ENCODE measurements around the gene IGFBPL1. TPM values are rescaled to one million over a fixed set of nuclear protein-coding genes. Genes with fewer than 3 reads are reported as not detected.

IGFBPL1 gene
- polyA plus RNA-seq, 1 experiment: 0.07 TPM

- no peak for TF ChIP-seq CTCF (IDR thresholded peaks at IDR 0.05; ENCODE audit: low read depth, low read length)
- POLR2A ChIA-PET: no interaction called here
- CTCF ChIA-PET: interaction anchor here (3.4 kb wide), 1 partner anchor 17 kb away, joined by 15 read pairs; no protein-coding TSS in a partner anchor
- no peak overlapping the region for H3K27ac ChIP-seq (ENCODE audit: low read depth, low read length)
- H3K9me3 ChIP-seq (ENCODE audit: control insufficient read depth, insufficient read depth, low read length): no peaks in the 10 kb centered on the region
- no peak for DNase-seq (ENCODE audit: low read depth, low spot score)
- no peak overlapping the region for H3K4me3 ChIP-seq (ENCODE audit: low read depth, low read length)
- H3K27me3 ChIP-seq (ENCODE audit: control insufficient read depth, insufficient read depth, low read length): peaks cover 64% of the 10 kb centered on the region
Measured at GRCh38 chr9:38415856-38416255, 8.4 kb downstream of the IGFBPL1 start.

GRCh38 chr9:38414040-38414723 lies 10.1 kb downstream of the IGFBPL1 start:
- H3K27me3 ChIP-seq (ENCODE audit: control insufficient read depth, insufficient read depth, low read length): peaks cover 59% of the 10 kb centered on the region
- H3K9me3 ChIP-seq (ENCODE audit: control insufficient read depth, insufficient read depth, low read length): no peaks in the 10 kb centered on the region
- no peak for DNase-seq (ENCODE audit: low read depth, low spot score)
- TF ChIP-seq CTCF (IDR thresholded peaks at IDR 0.05; ENCODE audit: low read depth, low read length): no peak
- POLR2A ChIA-PET: interaction anchor here (0.5 kb wide), 2 partner anchors 822 to 1131 kb away, joined by 3 read pairs; partner anchors contain the start of gene TOMM5
- CTCF ChIA-PET: interaction anchor here (0.6 to 0.7 kb wide), 2 partner anchors 24 to 254 kb away, joined by 3 read pairs; no protein-coding TSS in a partner anchor
- no peak overlapping the region for H3K4me3 ChIP-seq (ENCODE audit: low read depth, low read length)
- H3K27ac ChIP-seq (ENCODE audit: low read depth, low read length): no peak overlapping the region

GRCh38 chr9:38413283-38413682 lies 11.0 kb downstream of the IGFBPL1 start:
- H3K9me3 ChIP-seq (ENCODE audit: control insufficient read depth, insufficient read depth, low read length): no peaks in the 10 kb centered on the region
- no peak overlapping the region for H3K4me3 ChIP-seq (ENCODE audit: low read depth, low read length)
- peaks cover 56% of the 10 kb centered on the region for H3K27me3 ChIP-seq (ENCODE audit: control insufficient read depth, insufficient read depth, low read length)
- no peak for DNase-seq (ENCODE audit: low read depth, low spot score)
- ChIA-PET CTCF (no interaction called here), POLR2A (no interaction called here)
- no peak for TF ChIP-seq CTCF (IDR thresholded peaks at IDR 0.05; ENCODE audit: low read depth, low read length)
- no peak overlapping the region for H3K27ac ChIP-seq (ENCODE audit: low read depth, low read length)

- POLR2A ChIA-PET: no interaction called here
- no peak for TF ChIP-seq CTCF (IDR thresholded peaks at IDR 0.05; ENCODE audit: low read depth, low read length)
- DNase-seq (ENCODE audit: low read depth, low spot score): no peak
- H3K9me3 ChIP-seq (ENCODE audit: control insufficient read depth, insufficient read depth, low read length): no peaks in the 10 kb centered on the region
- H3K27me3 ChIP-seq (ENCODE audit: control insufficient read depth, insufficient read depth, low read length): peaks cover 55% of the 10 kb centered on the region
- no peak overlapping the region for H3K27ac ChIP-seq (ENCODE audit: low read depth, low read length)
- CTCF ChIA-PET: interaction anchor here (1.3 kb wide), 1 partner anchor 20 kb away, joined by 3 read pairs; no protein-coding TSS in a partner anchor
- no peak overlapping the region for H3K4me3 ChIP-seq (ENCODE audit: low read depth, low read length)
Measured at GRCh38 chr9:38412751-38413150, 11.5 kb downstream of the IGFBPL1 start.

- H3K4me3 ChIP-seq (ENCODE audit: low read depth, low read length): no peak overlapping the region
- POLR2A ChIA-PET: no interaction called here
- TF ChIP-seq CTCF (IDR thresholded peaks at IDR 0.05; ENCODE audit: low read depth, low read length): no peak
- no peaks in the 10 kb centered on the region for H3K9me3 ChIP-seq (ENCODE audit: control insufficient read depth, insufficient read depth, low read length)
- peaks cover 66% of the 10 kb centered on the region for H3K27me3 ChIP-seq (ENCODE audit: control insufficient read depth, insufficient read depth, low read length)
- CTCF ChIA-PET: no interaction called here
- no peak overlapping the region for H3K27ac ChIP-seq (ENCODE audit: low read depth, low read length)
- no peak for DNase-seq (ENCODE audit: low read depth, low spot score)
Measured at GRCh38 chr9:38408719-38409118, 15.5 kb downstream of the IGFBPL1 start.
